ENCODE data around the gene PAX6. TPM values are rescaled to one million over a fixed set of nuclear protein-coding genes. Genes with fewer than 3 reads are reported as not detected.

PAX6 gene
- total and polyA plus RNA-seq, 12 donors = 0.01 TPM; not detected in 11

GRCh38 chr11:31796499-31797189 lies 14.5 kb downstream of the PAX6 start:
- H3K36me3 ChIP-seq = no peaks in the 10 kb centered on the region
- H3K4me1 ChIP-seq = peaks cover 0 to 33% (median 21%) of the 10 kb centered on the region in 9 donors
- intact Hi-C loops (cut with DNase I) = no loop called here
- TF ChIP-seq CTCF (IDR thresholded peaks at IDR 0.05) = no peak
- ATAC-seq = no peak
- H3K27ac ChIP-seq = no peak overlapping the region
- no peak for DNase-seq
- H3K4me3 ChIP-seq = no peak overlapping the region
- H3K9me3 ChIP-seq = no peaks in the 10 kb centered on the region
- WGBS, 2 donors = 13 to 21% methylated on average over 19 of the region's 19 CpGs
- H3K27me3 ChIP-seq = peaks cover 45 to 90% (median 77%) of the 10 kb centered on the region in 7 donors

- intact Hi-C loops (cut with DNase I) = no loop called here
- DNase-seq (no peak), ATAC-seq (no peak)
- H3K27me3 ChIP-seq = peaks cover 39 to 90% (median 69%) of the 10 kb centered on the region in 7 donors
- no peaks in the 10 kb centered on the region for H3K9me3 ChIP-seq
- WGBS, 2 donors = 54 to 55% methylated on average over 22 of the region's 22 CpGs
- H3K36me3 ChIP-seq = no peaks in the 10 kb centered on the region
- H3K4me1 ChIP-seq = peaks cover 0 to 33% (median 21%) of the 10 kb centered on the region in 9 donors
- H3K27ac ChIP-seq = no peak overlapping the region
- TF ChIP-seq CTCF (IDR thresholded peaks at IDR 0.05) = no peak
- H3K4me3 ChIP-seq = no peak overlapping the region
Measured at GRCh38 chr11:31795706-31796498, 15.2 kb downstream of the PAX6 start.

GRCh38 chr11:31794548-31794947 lies 16.6 kb downstream of the PAX6 start:
- H3K4me1 ChIP-seq = peaks cover 0 to 26% (median 16%) of the 10 kb centered on the region in 9 donors
- TF ChIP-seq CTCF (IDR thresholded peaks at IDR 0.05) = no peak
- H3K4me3 ChIP-seq = no peak overlapping the region
- DNase-seq (no peak), ATAC-seq (no peak)
- peaks cover 26 to 87% (median 63%) of the 10 kb centered on the region in 7 donors for H3K27me3 ChIP-seq
- no peaks in the 10 kb centered on the region for H3K36me3 ChIP-seq
- intact Hi-C loops (cut with DNase I) = no loop called here
- no peak overlapping the region for H3K27ac ChIP-seq
- no peaks in the 10 kb centered on the region for H3K9me3 ChIP-seq
- WGBS, 2 donors = 74 to 76% methylated on average over 4 of the region's 4 CpGs

DNA sequence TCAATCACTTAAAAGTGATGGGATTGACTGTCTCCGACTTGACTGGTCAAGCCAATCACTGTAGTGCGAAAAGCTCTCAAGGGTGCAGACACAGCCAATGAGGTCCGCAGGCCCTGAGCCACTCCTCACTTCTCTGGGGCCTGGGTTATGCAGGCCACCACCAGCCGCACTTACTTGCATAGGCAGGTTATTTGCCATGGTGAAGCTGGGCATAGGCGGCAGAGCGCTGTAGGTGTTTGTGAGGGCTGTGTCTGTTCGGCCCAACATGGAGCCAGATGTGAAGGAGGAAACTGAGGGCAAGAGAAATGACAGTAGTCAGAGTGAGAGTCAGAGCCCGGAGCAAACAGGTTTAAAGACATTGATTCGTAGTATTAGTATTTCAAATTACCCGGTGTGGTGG lies 17.9 kb downstream of the PAX6 start:
- intact Hi-C loops (cut with DNase I) = no loop called here
- WGBS, 2 donors = 95 to 96% methylated on average over 10 of the region's 10 CpGs
- Histone ChIP-seq H3K4me1 (peaks cover 0 to 13% (median 8%) of the 10 kb centered on the region in 9 donors), H3K4me3 (no peak overlapping the region), H3K27ac (no peak overlapping the region), H3K36me3 (no peaks in the 10 kb centered on the region), H3K9me3 (no peaks in the 10 kb centered on the region), H3K27me3 (peaks cover 16 to 76% (median 50%) of the 10 kb centered on the region in 7 donors)
- ATAC-seq = no peak
- no peak for TF ChIP-seq CTCF (IDR thresholded peaks at IDR 0.05)
- no peak for DNase-seq
